ENCODE data around the gene CST9.
A peak's percentile ranks its signal among the peaks of the same experiment; 100 is the strongest.

The CST9 gene

GRCh38 chr20:23601715-23602114 is 4.0 kb downstream of the CST9 start:
- peak; percentile 21 for DNase-seq (ENCODE audit: low read depth)
- no peak overlapping the region for H3K9ac ChIP-seq (ENCODE audit: low read length)
- no peak overlapping the region for H3K4me3 ChIP-seq (ENCODE audit: low read length)
- H3K36me3 ChIP-seq (ENCODE audit: control insufficient read depth, insufficient read depth, low read length, severe bottlenecking), result no peaks in the 10 kb centered on the region
- peaks cover 12% of the 10 kb centered on the region for H3K4me1 ChIP-seq (ENCODE audit: control insufficient read depth, insufficient read depth, low read length)
- H3K9me3 ChIP-seq (ENCODE audit: control insufficient read depth, low read length), result no peaks in the 10 kb centered on the region
- H3K27me3 ChIP-seq (replicated peaks; ENCODE audit: control insufficient read depth, insufficient read depth, low read length), result peaks cover 20% of the 10 kb centered on the region

- no peak for DNase-seq (ENCODE audit: low read depth)
- Histone ChIP-seq H3K9ac (ENCODE audit: low read length) (no peak overlapping the region), H3K27me3 (replicated peaks; ENCODE audit: control insufficient read depth, insufficient read depth, low read length) (peaks cover 8% of the 10 kb centered on the region), H3K9me3 (ENCODE audit: control insufficient read depth, low read length) (no peaks in the 10 kb centered on the region), H3K36me3 (ENCODE audit: control insufficient read depth, insufficient read depth, low read length, severe bottlenecking) (no peaks in the 10 kb centered on the region), H3K4me3 (ENCODE audit: low read length) (no peak overlapping the region), H3K4me1 (ENCODE audit: control insufficient read depth, insufficient read depth, low read length) (peaks cover 4% of the 10 kb centered on the region)
Observed at GRCh38 chr20:23598481-23598880, 7.2 kb downstream of the CST9 start.

- peak; percentile 12 for DNase-seq (ENCODE audit: low read depth)
- no peak overlapping the region for H3K4me3 ChIP-seq (ENCODE audit: low read length)
- no peaks in the 10 kb centered on the region for H3K36me3 ChIP-seq (ENCODE audit: control insufficient read depth, insufficient read depth, low read length, severe bottlenecking)
- H3K4me1 ChIP-seq (ENCODE audit: control insufficient read depth, insufficient read depth, low read length), result peaks cover 4% of the 10 kb centered on the region
- no peaks in the 10 kb centered on the region for H3K9me3 ChIP-seq (ENCODE audit: control insufficient read depth, low read length)
- no peak overlapping the region for H3K9ac ChIP-seq (ENCODE audit: low read length)
- no peaks in the 10 kb centered on the region for H3K27me3 ChIP-seq (replicated peaks; ENCODE audit: control insufficient read depth, insufficient read depth, low read length)
Observed at GRCh38 chr20:23596579-23597250, 9.0 kb downstream of the CST9 start.

- Histone ChIP-seq H3K36me3 (ENCODE audit: control insufficient read depth, insufficient read depth, low read length, severe bottlenecking) (no peaks in the 10 kb centered on the region), H3K9me3 (ENCODE audit: control insufficient read depth, low read length) (no peaks in the 10 kb centered on the region), H3K9ac (ENCODE audit: low read length) (no peak overlapping the region), H3K4me1 (ENCODE audit: control insufficient read depth, insufficient read depth, low read length) (peaks cover 4% of the 10 kb centered on the region), H3K4me3 (ENCODE audit: low read length) (no peak overlapping the region), H3K27me3 (replicated peaks; ENCODE audit: control insufficient read depth, insufficient read depth, low read length) (no peaks in the 10 kb centered on the region)
- DNase-seq (ENCODE audit: low read depth), result no peak
Observed at GRCh38 chr20:23595941-23596340, 9.8 kb downstream of the CST9 start.

- no peaks in the 10 kb centered on the region for H3K36me3 ChIP-seq (ENCODE audit: control insufficient read depth, insufficient read depth, low read length, severe bottlenecking)
- peaks cover 21% of the 10 kb centered on the region for H3K27me3 ChIP-seq (replicated peaks; ENCODE audit: control insufficient read depth, insufficient read depth, low read length)
- no peaks in the 10 kb centered on the region for H3K9me3 ChIP-seq (ENCODE audit: control insufficient read depth, low read length)
- H3K9ac ChIP-seq (ENCODE audit: low read length), result no peak overlapping the region
- H3K4me3 ChIP-seq (ENCODE audit: low read length), result no peak overlapping the region
- no peaks in the 10 kb centered on the region for H3K4me1 ChIP-seq (ENCODE audit: control insufficient read depth, insufficient read depth, low read length)
- DNase-seq (ENCODE audit: low read depth), result no peak
Observed at GRCh38 chr20:23588434-23589403, 17.0 kb downstream of the CST9 start.

GRCh38 chr20:23587631-23588030 is 18.1 kb downstream of the CST9 start:
- DNase-seq (ENCODE audit: low read depth), result no peak
- Histone ChIP-seq H3K9ac (ENCODE audit: low read length) (no peak overlapping the region), H3K4me1 (ENCODE audit: control insufficient read depth, insufficient read depth, low read length) (no peaks in the 10 kb centered on the region), H3K27me3 (replicated peaks; ENCODE audit: control insufficient read depth, insufficient read depth, low read length) (peaks cover 23% of the 10 kb centered on the region), H3K4me3 (ENCODE audit: low read length) (no peak overlapping the region), H3K36me3 (ENCODE audit: control insufficient read depth, insufficient read depth, low read length, severe bottlenecking) (no peaks in the 10 kb centered on the region), H3K9me3 (ENCODE audit: control insufficient read depth, low read length) (no peaks in the 10 kb centered on the region)

- H3K9ac ChIP-seq (ENCODE audit: low read length), result no peak overlapping the region
- peaks cover 23% of the 10 kb centered on the region for H3K27me3 ChIP-seq (replicated peaks; ENCODE audit: control insufficient read depth, insufficient read depth, low read length)
- H3K4me3 ChIP-seq (ENCODE audit: low read length), result no peak overlapping the region
- H3K9me3 ChIP-seq (ENCODE audit: control insufficient read depth, low read length), result no peaks in the 10 kb centered on the region
- no peak for DNase-seq (ENCODE audit: low read depth)
- no peaks in the 10 kb centered on the region for H3K4me1 ChIP-seq (ENCODE audit: control insufficient read depth, insufficient read depth, low read length)
- H3K36me3 ChIP-seq (ENCODE audit: control insufficient read depth, insufficient read depth, low read length, severe bottlenecking), result no peaks in the 10 kb centered on the region
Observed at GRCh38 chr20:23586735-23587525, 18.8 kb downstream of the CST9 start.

- no peaks in the 10 kb centered on the region for H3K4me1 ChIP-seq (ENCODE audit: control insufficient read depth, insufficient read depth, low read length)
- H3K36me3 ChIP-seq (ENCODE audit: control insufficient read depth, insufficient read depth, low read length, severe bottlenecking), result no peaks in the 10 kb centered on the region
- no peaks in the 10 kb centered on the region for H3K9me3 ChIP-seq (ENCODE audit: control insufficient read depth, low read length)
- H3K9ac ChIP-seq (ENCODE audit: low read length), result no peak overlapping the region
- peaks cover 23% of the 10 kb centered on the region for H3K27me3 ChIP-seq (replicated peaks; ENCODE audit: control insufficient read depth, insufficient read depth, low read length)
- DNase-seq (ENCODE audit: low read depth), result no peak
- no peak overlapping the region for H3K4me3 ChIP-seq (ENCODE audit: low read length)
Observed at GRCh38 chr20:23585808-23586734, 19.6 kb downstream of the CST9 start.

- no peaks in the 10 kb centered on the region for H3K4me1 ChIP-seq (ENCODE audit: control insufficient read depth, insufficient read depth, low read length)
- no peak overlapping the region for H3K9ac ChIP-seq (ENCODE audit: low read length)
- H3K36me3 ChIP-seq (ENCODE audit: control insufficient read depth, insufficient read depth, low read length, severe bottlenecking), result no peaks in the 10 kb centered on the region
- H3K4me3 ChIP-seq (ENCODE audit: low read length), result no peak overlapping the region
- no peaks in the 10 kb centered on the region for H3K9me3 ChIP-seq (ENCODE audit: control insufficient read depth, low read length)
- no peak for DNase-seq (ENCODE audit: low read depth)
- peaks cover 23% of the 10 kb centered on the region for H3K27me3 ChIP-seq (replicated peaks; ENCODE audit: control insufficient read depth, insufficient read depth, low read length)
Observed at GRCh38 chr20:23585449-23585807, 20.3 kb downstream of the CST9 start.

GRCh38 chr20:23584434-23585199 is 21.1 kb downstream of the CST9 start:
- Histone ChIP-seq H3K4me1 (ENCODE audit: control insufficient read depth, insufficient read depth, low read length) (no peaks in the 10 kb centered on the region), H3K4me3 (ENCODE audit: low read length) (no peak overlapping the region), H3K9me3 (ENCODE audit: control insufficient read depth, low read length) (no peaks in the 10 kb centered on the region), H3K27me3 (replicated peaks; ENCODE audit: control insufficient read depth, insufficient read depth, low read length) (peaks cover 23% of the 10 kb centered on the region), H3K9ac (ENCODE audit: low read length) (no peak overlapping the region), H3K36me3 (ENCODE audit: control insufficient read depth, insufficient read depth, low read length, severe bottlenecking) (no peaks in the 10 kb centered on the region)
- DNase-seq (ENCODE audit: low read depth), result no peak
